Cardiac fibroblast (primary cell): ENCODE results near the gene CLEC14A.
A peak's percentile ranks its signal among the peaks of the same experiment; 100 is the strongest.

Source experiments
- DNase-seq, 2 donors: peaks; one replicate each; pipeline versions ENCODE4 v3.0.0 to v3.0.0-alpha.2; 2010; ENCODE audit warnings: low read depth in 2 of 2
- H3K4me3 ChIP-seq, 2 donors: replicated peaks in 1 of 2; 1 replicate in 1 of 2; 2 replicates in 1 of 2; pipeline ENCODE4 v1.5.1; 2011; ENCODE audit warnings: low read depth in 2 of 2, low read length in 2 of 2, mild to moderate bottlenecking in 2 of 2, moderate library complexity in 1 of 2
- TF ChIP-seq, protein P1 (sequence below): IDR thresholded peaks from one replicate; pipeline ENCODE4 v1.5.1; 2011; ENCODE audit warnings: low read depth, mild to moderate bottlenecking, low read length, inconsistent platforms

Gene CLEC14A

DNA sequence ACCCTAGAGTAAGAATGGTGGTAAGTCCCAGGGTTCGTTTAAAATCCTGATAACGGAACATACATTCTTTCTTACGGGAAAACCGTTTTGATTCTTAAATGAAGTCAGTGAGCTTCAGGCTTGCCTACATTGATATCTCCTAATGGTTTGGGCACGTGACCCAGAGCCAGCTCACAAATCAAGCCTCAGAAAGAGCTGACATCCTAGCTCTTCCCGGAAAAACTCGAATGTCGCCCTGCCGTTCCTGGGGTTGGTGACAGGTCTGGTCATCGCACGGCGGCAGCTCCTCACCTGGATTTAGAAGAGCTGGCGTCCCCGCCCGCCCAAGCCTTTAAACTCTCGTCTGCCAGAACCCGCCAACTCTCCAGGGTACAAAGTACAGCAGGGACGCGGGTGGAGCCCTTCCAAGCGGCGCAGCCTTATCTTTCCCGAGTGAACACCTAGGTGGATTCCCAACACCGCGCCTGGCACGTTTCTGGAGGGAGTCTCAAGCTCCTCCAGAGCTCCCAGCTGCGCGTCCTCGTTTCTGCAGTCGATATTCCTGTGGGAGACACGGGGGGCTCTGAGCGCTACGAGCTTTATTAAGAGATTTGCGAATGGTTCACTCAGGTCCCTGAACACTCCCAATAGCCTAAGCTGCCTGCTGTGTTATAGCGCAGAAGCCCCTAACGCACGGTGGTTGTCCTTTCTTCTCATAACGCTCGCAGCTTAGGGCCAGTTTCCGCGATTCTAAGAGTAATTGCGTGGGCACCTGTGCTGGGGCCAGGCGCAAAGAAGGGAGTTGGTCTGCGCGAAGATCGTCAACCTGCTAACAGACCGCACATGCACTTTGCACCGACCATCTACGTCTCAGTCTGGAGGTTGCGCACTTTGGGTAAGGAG, 47.9 kb downstream of the CLEC14A start, which contains the start of gene SSTR1:
Gene SSTR1, plus strand, starts transcription at position 169 of the 882 bp plus-strand sequence. CDS start 1,486 bp downstream, outside the sequence.
- H3K4me3 ChIP-seq: peak within 1 kb of the TSS; percentile 31 to 41
- DNase-seq: peak; percentile 12 to 17

GRCh38 chr14:38207377-38207735, 48.5 kb downstream of the CLEC14A start:
- H3K4me3 ChIP-seq: no peak overlapping the region
- TF ChIP-seq, protein P1, sequence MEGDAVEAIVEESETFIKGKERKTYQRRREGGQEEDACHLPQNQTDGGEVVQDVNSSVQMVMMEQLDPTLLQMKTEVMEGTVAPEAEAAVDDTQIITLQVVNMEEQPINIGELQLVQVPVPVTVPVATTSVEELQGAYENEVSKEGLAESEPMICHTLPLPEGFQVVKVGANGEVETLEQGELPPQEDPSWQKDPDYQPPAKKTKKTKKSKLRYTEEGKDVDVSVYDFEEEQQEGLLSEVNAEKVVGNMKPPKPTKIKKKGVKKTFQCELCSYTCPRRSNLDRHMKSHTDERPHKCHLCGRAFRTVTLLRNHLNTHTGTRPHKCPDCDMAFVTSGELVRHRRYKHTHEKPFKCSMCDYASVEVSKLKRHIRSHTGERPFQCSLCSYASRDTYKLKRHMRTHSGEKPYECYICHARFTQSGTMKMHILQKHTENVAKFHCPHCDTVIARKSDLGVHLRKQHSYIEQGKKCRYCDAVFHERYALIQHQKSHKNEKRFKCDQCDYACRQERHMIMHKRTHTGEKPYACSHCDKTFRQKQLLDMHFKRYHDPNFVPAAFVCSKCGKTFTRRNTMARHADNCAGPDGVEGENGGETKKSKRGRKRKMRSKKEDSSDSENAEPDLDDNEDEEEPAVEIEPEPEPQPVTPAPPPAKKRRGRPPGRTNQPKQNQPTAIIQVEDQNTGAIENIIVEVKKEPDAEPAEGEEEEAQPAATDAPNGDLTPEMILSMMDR: no peak
- DNase-seq: peak in 1 of 2 donors; percentile 12

More for the DNA sequence above, 47.9 kb downstream of the CLEC14A start, which contains the start of gene SSTR1:
- TF ChIP-seq, protein P1: no peak

DNA sequence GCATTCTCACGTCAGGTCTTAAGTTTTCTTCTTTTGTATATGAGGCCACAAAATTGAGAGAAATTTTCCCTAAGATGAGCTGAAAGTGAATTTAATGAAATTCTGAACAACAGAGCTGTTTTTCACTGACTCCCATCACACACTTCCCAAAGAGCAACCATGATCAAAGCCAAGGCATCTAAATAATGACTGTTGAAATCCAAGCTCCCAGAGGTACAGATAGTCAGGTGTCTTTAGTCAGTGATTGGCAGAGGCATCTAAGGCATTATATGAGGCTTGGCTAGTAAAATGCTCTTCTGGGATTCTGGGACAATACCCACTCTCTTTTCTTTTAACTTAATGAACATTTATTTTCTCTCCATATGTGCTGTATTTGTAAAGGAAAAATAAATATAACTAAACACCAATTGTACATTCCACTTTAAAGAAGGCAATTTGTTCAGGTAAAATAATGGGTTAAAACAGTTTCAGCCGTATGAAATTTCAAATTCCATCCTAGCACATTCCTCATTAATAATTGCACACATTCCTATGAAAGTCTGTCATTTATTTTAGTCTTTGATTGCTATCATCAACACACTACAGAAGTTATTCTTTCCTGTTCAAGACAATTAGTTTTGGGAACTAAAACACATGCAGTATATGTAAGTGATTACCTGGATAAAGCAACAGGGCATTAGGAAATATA, 49.1 kb downstream of the CLEC14A start:
- no peak for DNase-seq
- TF ChIP-seq, protein P1: no peak
- H3K4me3 ChIP-seq: no peak overlapping the region

DNA sequence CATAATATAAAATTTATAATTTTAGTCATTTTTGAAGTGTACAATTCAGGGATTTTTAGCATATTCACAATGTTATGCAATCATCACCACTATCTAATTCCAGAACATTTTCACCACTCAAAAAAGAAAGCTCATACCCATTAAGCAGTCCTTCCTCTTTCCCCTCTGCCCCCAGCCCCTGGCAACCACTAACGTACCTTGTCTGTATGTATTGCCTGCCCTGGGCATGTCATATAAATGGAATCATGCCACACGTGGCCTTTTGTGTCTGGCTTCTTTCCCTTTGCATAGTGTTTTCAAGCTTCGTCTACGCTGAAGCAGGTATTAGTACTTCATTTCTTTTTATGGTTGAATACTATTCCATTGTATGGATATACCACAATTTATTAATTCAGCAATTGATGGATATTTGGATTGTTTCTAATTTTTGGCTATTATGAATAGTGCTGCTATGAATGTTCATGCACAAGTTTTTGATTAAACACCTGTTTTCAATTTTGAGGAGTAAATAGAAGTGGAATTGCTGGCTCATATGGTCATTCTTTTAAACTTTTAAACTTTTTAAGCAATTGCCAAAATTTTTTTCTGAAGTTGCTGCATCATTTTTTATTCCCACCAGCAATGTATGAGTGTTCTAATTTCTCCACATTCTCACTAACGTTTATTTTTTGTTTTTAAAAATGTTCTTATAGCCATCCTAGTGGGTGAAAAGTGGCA, 49.8 kb downstream of the CLEC14A start:
- TF ChIP-seq, protein P1: no peak
- no peak for DNase-seq

GRCh38 chr14:38205119-38205813, 50.6 kb downstream of the CLEC14A start:
- no peak overlapping the region for H3K4me3 ChIP-seq
- TF ChIP-seq, protein P1: no peak
- no peak for DNase-seq

More for the DNA sequence above, 49.8 kb downstream of the CLEC14A start:
- no peak overlapping the region for H3K4me3 ChIP-seq

GRCh38 chr14:38204719-38205115, 51.2 kb downstream of the CLEC14A start:
- no peak for DNase-seq
- H3K4me3 ChIP-seq: no peak overlapping the region
- TF ChIP-seq, protein P1: no peak
